ENCODE data around the gene CRLF1.

CRLF1 gene

GRCh38 chr19:18557411-18558201 is 49.0 kb downstream of the CRLF1 start, which contains the start of gene KXD1:
KXD1 (plus strand) TSS chr19:18557870; CDS start chr19:18562057, 4,187 bp downstream.
- peak; percentile 96 for DNase-seq (ENCODE audit: low spot score)

GRCh38 chr19:18551631-18552030 is 55.0 kb downstream of the CRLF1 start:
- no peak for DNase-seq (ENCODE audit: low spot score)

DNA sequence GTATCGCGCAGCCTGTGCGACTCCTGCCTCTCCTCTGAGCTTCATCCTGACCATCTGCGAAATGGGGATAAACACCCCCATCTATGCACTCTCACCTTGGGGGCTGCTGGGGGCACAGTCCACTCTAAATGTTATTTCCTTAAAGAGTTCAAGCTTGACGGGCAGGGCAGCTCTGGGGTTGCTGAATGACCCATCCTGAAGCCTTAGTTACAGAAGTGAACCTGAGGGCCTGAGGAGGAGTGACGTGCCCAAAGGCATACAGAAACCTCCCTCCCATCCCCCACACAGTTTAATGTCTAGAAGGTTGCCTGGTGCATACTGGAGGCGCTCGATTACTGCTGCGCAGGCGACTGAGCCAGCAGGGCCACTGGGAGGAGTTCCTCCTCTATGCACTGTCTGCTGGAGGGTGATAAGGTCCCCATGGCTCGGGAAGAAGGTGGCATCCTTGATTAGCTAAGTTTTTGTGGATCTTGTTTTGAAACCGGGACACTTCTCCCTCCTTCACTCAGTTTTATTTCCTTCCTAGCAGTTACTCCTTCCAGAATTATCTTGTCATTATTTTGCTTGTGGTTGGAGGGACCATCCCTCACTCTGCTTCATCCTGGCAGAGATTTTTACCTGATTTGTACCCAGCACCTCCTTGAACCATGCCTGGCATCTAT is 62.7 kb downstream of the CRLF1 start:
- DNase-seq (ENCODE audit: low spot score): no peak
